Parathyroid adenoma (tissue), 2 donors: ENCODE results near the gene PSMD13.

ENCODE experiments used
- H2AFZ ChIP-seq: fragments of 300-600 bp; sonication (generic); one replicate; pipeline ENCODE4 v1.7.0; 2017; ENCODE audit warnings: antibody characterized with exemption, mild to moderate bottlenecking
- H3K27ac ChIP-seq: fragments of 300-600 bp; sonication (generic); one replicate; pipeline ENCODE4 v1.7.0; 2017
- H3K27me3 ChIP-seq: fragments of 300-600 bp; sonication (generic); one replicate; pipeline ENCODE4 v1.7.0; 2017; ENCODE audit warnings: low read length; ENCODE audit not compliant: control insufficient read depth, insufficient read depth
- H3K36me3 ChIP-seq: fragments of 300-600 bp; sonication (generic); one replicate; pipeline ENCODE4 v1.7.0; 2017; ENCODE audit warnings: low read length; ENCODE audit not compliant: control insufficient read depth, insufficient read depth
- H3K4me1 ChIP-seq: fragments of 300-600 bp; sonication (generic); one replicate; pipeline ENCODE4 v1.7.0; 2017; ENCODE audit warnings: control low read depth
- H3K4me2 ChIP-seq: fragments of 300-600 bp; sonication (generic); one replicate; pipeline ENCODE4 v1.7.0; 2017; ENCODE audit warnings: low read length
- H3K4me3 ChIP-seq: fragments of 300-600 bp; sonication (generic); one replicate; pipeline ENCODE4 v1.7.0; 2017; ENCODE audit warnings: low read depth, low read length
- H3K79me2 ChIP-seq: fragments of 300-600 bp; sonication (generic); one replicate; pipeline ENCODE4 v1.7.0; 2017; ENCODE audit warnings: control low read depth
- H3K9ac ChIP-seq: fragments of 300-600 bp; sonication (generic); one replicate; pipeline ENCODE4 v1.7.0; 2017; ENCODE audit warnings: mild to moderate bottlenecking
- H3K9me3 ChIP-seq: fragments of 300-600 bp; sonication (generic); one replicate; pipeline ENCODE4 v1.7.0; 2017; ENCODE audit warnings: low read length; ENCODE audit not compliant: control insufficient read depth
- CTCF ChIP-seq: fragments of 300-600 bp; sonication (generic); IDR thresholded peaks from one replicate; pipeline ENCODE4 v1.7.0; 2017; ENCODE audit warnings: antibody characterized with exemption, mild to moderate bottlenecking
- donor health status: primary hyperparathyroidism.

PSMD13 gene

DNA sequence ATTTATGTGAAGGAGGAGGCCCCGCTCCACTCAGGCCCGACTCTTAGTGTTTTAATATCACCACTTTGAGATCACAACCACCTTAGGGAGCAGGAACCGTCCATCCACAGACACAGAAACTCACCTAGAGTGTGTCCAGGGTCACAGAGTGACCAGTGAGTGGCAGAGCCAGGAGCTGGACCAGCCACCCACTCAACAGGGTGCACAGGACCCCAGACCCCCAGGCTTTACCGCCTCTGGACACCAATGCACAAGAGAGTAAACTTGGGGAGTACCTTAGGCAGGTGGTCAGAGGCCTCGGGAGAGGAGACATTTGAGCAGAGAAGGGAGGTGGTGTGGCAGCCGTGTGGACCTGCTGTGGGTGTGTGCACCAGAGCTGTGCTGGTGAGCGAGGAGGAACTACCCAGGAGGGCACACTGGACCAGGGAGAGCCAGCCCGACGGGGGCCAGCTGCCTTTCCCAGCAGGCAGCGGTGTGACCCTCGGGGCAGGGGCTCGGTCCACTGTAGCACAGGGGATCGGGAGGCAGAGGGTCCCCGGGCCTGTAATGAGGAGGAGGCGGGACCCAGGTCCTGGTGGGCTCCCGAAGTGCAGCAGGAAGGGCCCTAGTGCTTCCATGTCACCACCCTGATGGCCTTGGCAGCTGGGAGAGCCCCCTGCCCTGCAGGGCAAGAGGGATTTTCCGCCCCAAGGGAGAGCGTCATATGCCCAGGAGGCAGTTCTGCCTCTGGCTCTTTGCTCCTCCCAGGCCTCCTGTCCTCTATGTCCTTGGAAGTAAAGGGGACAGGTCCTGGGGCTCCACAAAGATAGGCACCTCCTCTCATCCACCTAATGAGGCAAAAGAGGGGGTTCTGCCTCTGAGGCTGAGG, 33.9 kb downstream of the PSMD13 start:
- Histone ChIP-seq H3K9me3 (no peaks in the 10 kb centered on the region), H3K27ac (no peak overlapping the region), H3K4me3 (no peak overlapping the region), H3K9ac (no peak overlapping the region), H3K79me2 (no peaks in the 10 kb centered on the region), H3K27me3 (no peaks in the 10 kb centered on the region), H2AFZ (no peak overlapping the region), H3K4me1 (no peaks in the 10 kb centered on the region), H3K4me2 (no peak overlapping the region), H3K36me3 (no peaks in the 10 kb centered on the region)
- no peak for TF ChIP-seq CTCF

DNA sequence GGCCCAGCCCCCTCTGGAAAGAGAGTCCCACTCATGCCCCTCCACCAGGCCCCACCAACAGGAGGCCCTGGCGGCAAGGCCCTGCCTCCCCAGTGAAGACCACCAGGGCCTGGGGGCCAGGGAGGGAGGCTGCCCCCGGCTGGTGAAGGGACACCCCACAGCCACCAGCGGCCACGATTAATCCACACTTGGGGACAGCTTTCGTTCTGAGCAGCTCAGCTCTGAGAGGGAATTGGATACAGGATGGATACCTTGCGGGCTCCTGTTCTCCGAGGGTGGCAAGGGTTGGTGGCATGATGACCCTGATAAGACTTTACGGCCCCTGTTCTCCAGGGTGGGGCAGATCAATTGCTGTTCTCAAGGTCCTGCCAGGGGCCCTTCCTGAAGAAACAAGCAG, 34.5 kb downstream of the PSMD13 start:
- H3K4me1 ChIP-seq, result no peaks in the 10 kb centered on the region
- no peaks in the 10 kb centered on the region for H3K9me3 ChIP-seq
- no peak overlapping the region for H3K9ac ChIP-seq
- no peak overlapping the region for H3K4me3 ChIP-seq
- TF ChIP-seq CTCF, result no peak
- H3K36me3 ChIP-seq, result no peaks in the 10 kb centered on the region
- H3K4me2 ChIP-seq, result no peak overlapping the region
- no peaks in the 10 kb centered on the region for H3K27me3 ChIP-seq
- no peak overlapping the region for H2AFZ ChIP-seq
- no peaks in the 10 kb centered on the region for H3K79me2 ChIP-seq
- H3K27ac ChIP-seq, result no peak overlapping the region

GRCh38 chr11:272195-272930, 35.6 kb downstream of the PSMD13 start:
- no peak overlapping the region for H3K4me2 ChIP-seq
- H3K4me1 ChIP-seq, result no peaks in the 10 kb centered on the region
- no peak overlapping the region for H2AFZ ChIP-seq
- no peaks in the 10 kb centered on the region for H3K9me3 ChIP-seq
- H3K4me3 ChIP-seq, result no peak overlapping the region
- H3K9ac ChIP-seq, result no peak overlapping the region
- H3K27me3 ChIP-seq, result no peaks in the 10 kb centered on the region
- TF ChIP-seq CTCF, result no peak
- no peaks in the 10 kb centered on the region for H3K36me3 ChIP-seq
- H3K27ac ChIP-seq, result no peak overlapping the region
- H3K79me2 ChIP-seq, result no peaks in the 10 kb centered on the region

DNA sequence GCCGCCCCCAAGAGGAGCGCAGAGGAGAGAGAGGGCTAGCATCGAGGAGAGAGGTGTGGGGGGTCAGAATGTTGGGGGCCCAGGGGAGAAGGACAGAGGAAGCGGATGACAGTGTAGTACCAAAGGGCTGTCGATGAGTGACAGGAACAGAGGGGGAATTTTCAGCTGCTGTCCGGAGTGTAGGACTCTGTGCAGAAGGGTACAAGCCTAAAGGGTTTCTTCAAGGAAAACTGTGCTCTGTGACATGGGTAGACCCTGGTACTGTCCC, 36.1 kb downstream of the PSMD13 start:
- Histone ChIP-seq H3K27me3 (no peaks in the 10 kb centered on the region), H3K36me3 (no peaks in the 10 kb centered on the region), H3K79me2 (no peaks in the 10 kb centered on the region), H3K27ac (no peak overlapping the region), H2AFZ (no peak overlapping the region), H3K4me3 (no peak overlapping the region), H3K9me3 (no peaks in the 10 kb centered on the region), H3K4me2 (no peak overlapping the region), H3K4me1 (no peaks in the 10 kb centered on the region), H3K9ac (no peak overlapping the region)
- no peak for TF ChIP-seq CTCF

DNA sequence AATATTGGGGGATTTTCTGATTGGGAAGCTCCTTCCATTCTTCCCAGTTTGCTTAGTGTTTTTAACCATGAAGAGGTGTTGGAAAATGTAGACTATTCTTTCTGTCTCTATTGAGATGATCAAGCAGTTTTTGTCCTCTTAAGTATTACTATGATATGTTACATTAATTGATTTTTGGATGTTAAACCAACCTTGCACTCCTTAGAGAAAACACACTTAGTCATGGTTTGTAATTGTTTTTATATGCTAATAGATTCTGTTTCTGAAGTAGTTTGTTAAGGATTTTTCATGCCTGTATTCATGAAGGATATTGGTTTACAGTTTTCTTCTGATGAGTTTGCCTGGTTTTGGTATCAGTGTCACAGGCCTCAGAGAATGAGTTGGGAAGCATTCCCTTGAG, 39.4 kb downstream of the PSMD13 start:
- H3K36me3 ChIP-seq, result no peaks in the 10 kb centered on the region
- no peaks in the 10 kb centered on the region for H3K9me3 ChIP-seq
- H3K4me3 ChIP-seq, result no peak overlapping the region
- H3K4me2 ChIP-seq, result no peak overlapping the region
- no peak overlapping the region for H2AFZ ChIP-seq
- H3K79me2 ChIP-seq, result no peaks in the 10 kb centered on the region
- H3K9ac ChIP-seq, result no peak overlapping the region
- no peaks in the 10 kb centered on the region for H3K27me3 ChIP-seq
- no peak overlapping the region for H3K27ac ChIP-seq
- no peaks in the 10 kb centered on the region for H3K4me1 ChIP-seq
- no peak for TF ChIP-seq CTCF
